Right lung (tissue), 5 donors: ENCODE measurements around the gene GPR141. TPM values are rescaled to one million over a fixed set of nuclear protein-coding genes. Genes with fewer than 3 reads are reported as not detected.

Source experiments
- DNase-seq, 2 donors: peaks; one replicate each; pipeline ENCODE4 v3.0.0-alpha.2; 2013
- polyA plus RNA-seq, 5 donors: library from polyadenylated mRNA; unstranded; fragments of 120-200 nt; gene quantifications; one replicate each; pipeline versions ENCODE4 v1.2.1 to v1.2.3, GENCODE V29; 2013; ENCODE audit warnings: inconsistent platforms in 1 of 5, low replicate concordance in 1 of 5; ENCODE audit not compliant: insufficient read length in 5 of 5, insufficient read depth in 1 of 5

Gene GPR141
- polyA plus RNA-seq, 5 donors, result 0.39 to 1.4 (median 1.0) TPM

GRCh38 chr7:37784015-37784414 is 100.4 kb downstream of the GPR141 start:
- no peak for DNase-seq

GRCh38 chr7:37786741-37787569 is 103.4 kb downstream of the GPR141 start:
- no peak for DNase-seq

Other genes starting within 250 kb of the GPR141 start
- gene ELMO1, start 234.9 kb upstream of the GPR141 start, polyA plus RNA-seq, result 10 to 100 TPM; 36.7 to 56.0 (median 46.0) TPM
- gene NME8, start 164.8 kb downstream of the GPR141 start, polyA plus RNA-seq, result under 1 TPM in 2 of 5 donors, not detected in 3; 0.35 to 0.48 TPM
- 1 to 10 TPM in 3 of 5 donors, under 1 TPM in 2; 0.54 to 2.5 (median 1.3) TPM for gene SFRP4, start 233.1 kb downstream of the GPR141 start, polyA plus RNA-seq
- gene EPDR1, start 236.9 kb downstream of the GPR141 start, polyA plus RNA-seq, result 10 to 100 TPM; 21.6 to 24.9 (median 22.0) TPM